ENCODE measurements around the gene ABHD17A.

DNA sequence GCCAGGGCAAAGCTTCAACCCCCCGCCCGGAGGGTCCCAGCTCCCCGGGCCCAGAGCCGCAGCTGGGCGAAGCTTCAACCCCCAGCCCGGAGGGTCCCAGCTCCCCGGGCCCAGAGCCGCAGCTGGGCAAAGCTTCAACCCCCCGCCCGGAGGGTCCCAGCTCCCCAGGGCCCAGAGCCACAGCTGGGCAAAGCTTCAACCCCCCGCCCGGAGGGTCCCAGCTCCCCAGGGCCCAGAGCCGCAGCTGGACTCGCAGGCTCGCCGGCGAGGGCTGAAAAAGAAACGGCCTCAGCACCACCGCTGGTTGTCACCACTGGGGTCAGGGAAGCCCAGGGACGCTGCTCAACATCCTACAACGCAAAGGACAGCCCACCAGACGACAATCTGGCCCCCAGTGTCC lies 42.2 kb downstream of the ABHD17A start:
- TF ChIP-seq CTCF (IDR thresholded peaks at IDR 0.05 in 2 of 3, conservative IDR thresholded peaks at IDR 0.05 in 1 of 3; ENCODE audit: borderline replicate concordance in 1 of 3, insufficient read depth in 1 of 3, low read depth in 2 of 3, low read length in 2 of 3) = no peak
- TF ChIP-seq POLR2A (IDR thresholded peaks at IDR 0.05; ENCODE audit: borderline replicate concordance, extremely low read depth, insufficient read depth, insufficient read length) = no peak
- no peak for TF ChIP-seq ZFX (IDR thresholded peaks at IDR 0.05)
- TF ChIP-seq MAX (IDR thresholded peaks at IDR 0.05) = no peak
- no peak for TF ChIP-seq ZBTB33 (IDR thresholded peaks at IDR 0.05; ENCODE audit: extremely low read depth, insufficient replicate concordance, low read length)
- TF ChIP-seq EGR1 (IDR thresholded peaks at IDR 0.05; ENCODE audit: low read depth) = no peak
